Lower leg skin (tissue), 3 donors: Measurements from ENCODE around the gene MED17.
"Not testable (repeated sequence)": the region's sequence is repeated elsewhere in the genome, so short reads cannot be mapped to it uniquely, and the experiment has no call there.

Experiments used
- CTCF ChIP-seq, 3 donors: fragments of 450-650 bp; IDR thresholded peaks; one replicate each; pipeline ENCODE4 v1.5.1; 2016; ENCODE audit warnings: antibody characterized with exemption in 3 of 3, mild to moderate bottlenecking in 3 of 3, moderate library complexity in 2 of 3
- POLR2A ChIP-seq, 2 donors: fragments of 450-650 bp; IDR thresholded peaks; one replicate each; pipeline ENCODE4 v1.6.1; 2016 to 2017; ENCODE audit warnings: antibody characterized with exemption in 2 of 2, mild to moderate bottlenecking in 1 of 2, moderate library complexity in 1 of 2

- TF ChIP-seq CTCF, POLR2A (IDR thresholded peaks at IDR 0.05): not testable (repeated sequence)
Measured at GRCh38 chr11:93745005-93745755, 38.9 kb upstream of the MED17 start.
